Kidney epithelial cell (primary cell): ENCODE measurements around the gene POLR2H. TPM values are rescaled to one million over a fixed set of nuclear protein-coding genes. Genes with fewer than 3 reads are reported as not detected.

Source experiments
- DNase-seq: peaks from one replicate; pipeline ENCODE4 v3.0.0-alpha.2; 2010; ENCODE audit warnings: low read depth
- H3K27me3 ChIP-seq: 2 replicates; pipeline ENCODE4 v1.6.0; 2011; ENCODE audit warnings: low read length; ENCODE audit not compliant: control insufficient read depth, insufficient read depth
- H3K36me3 ChIP-seq: 2 replicates; pipeline ENCODE4 v1.5.1; 2011; ENCODE audit warnings: low read length; ENCODE audit not compliant: control insufficient read depth, insufficient read depth
- H3K4me3 ChIP-seq: 2 replicates; pipeline ENCODE4 v1.5.1; 2011; ENCODE audit warnings: low read depth, mild to moderate bottlenecking, control low read depth, low read length
- CTCF ChIP-seq: IDR thresholded peaks from 2 replicates; pipeline ENCODE4 v1.5.1; 2011; ENCODE audit warnings: mild to moderate bottlenecking, moderate library complexity, low read length, control low read depth, inconsistent platforms; ENCODE audit not compliant: insufficient read depth, poor library complexity, severe bottlenecking
- total RNA-seq: library from RNA; depleted of rRNA; stranded (reverse); fragments of >200 nt; gene quantifications from 2 replicates; pipeline ENCODE4 v1.2.3, GENCODE V29; 2015

The POLR2H gene
- total RNA-seq, 1 donor from 2014 or later: 79.8 TPM

- Histone ChIP-seq H3K4me3 (no peak overlapping the region), H3K27me3 (peaks cover 76% of the 10 kb centered on the region), H3K36me3 (no peaks in the 10 kb centered on the region)
- no peak for DNase-seq
- no peak for TF ChIP-seq CTCF
These were observed 18.7 kb downstream of the POLR2H start for GRCh38 chr3:184380185-184380626.

GRCh38 chr3:184380627-184381260 is 19.2 kb downstream of the POLR2H start:
- peaks cover 76% of the 10 kb centered on the region for H3K27me3 ChIP-seq
- TF ChIP-seq CTCF: no peak
- no peaks in the 10 kb centered on the region for H3K36me3 ChIP-seq
- peak overlapping the region; percentile 19 for H3K4me3 ChIP-seq
- DNase-seq: no peak

GRCh38 chr3:184381261-184382224 is 20.0 kb downstream of the POLR2H start:
- peaks cover 76% of the 10 kb centered on the region for H3K27me3 ChIP-seq
- H3K4me3 ChIP-seq: no peak overlapping the region
- TF ChIP-seq CTCF: no peak

GRCh38 chr3:184382326-184383032 is 21.0 kb downstream of the POLR2H start:
- Histone ChIP-seq H3K4me3 (no peak overlapping the region), H3K27me3 (peaks cover 76% of the 10 kb centered on the region), H3K36me3 (no peaks in the 10 kb centered on the region)
- TF ChIP-seq CTCF: no peak
- no peak for DNase-seq

More at GRCh38 chr3:184381261-184382224, 20.0 kb downstream of the POLR2H start:
- H3K36me3 ChIP-seq: no peaks in the 10 kb centered on the region
- DNase-seq: no peak

GRCh38 chr3:184383033-184383740 is 21.7 kb downstream of the POLR2H start:
- peaks cover 74% of the 10 kb centered on the region for H3K27me3 ChIP-seq
- H3K36me3 ChIP-seq: no peaks in the 10 kb centered on the region
- H3K4me3 ChIP-seq: no peak overlapping the region
- no peak for TF ChIP-seq CTCF
- no peak for DNase-seq
